Ovary (tissue), 9 donors: ENCODE data around the gene CD320. TPM values are rescaled to one million over a fixed set of nuclear protein-coding genes. Genes with fewer than 3 reads are reported as not detected.
A peak's percentile ranks its signal among the peaks of the same experiment; 100 is the strongest.

Experiments
- DNase-seq, 5 donors: peaks; one replicate each; pipeline ENCODE4 v3.0.0-alpha.2; 2019 to 2020
- H3K27ac ChIP-seq, 2 donors: fragments of 200-600 bp; one replicate each; pipeline versions ENCODE4 v1.5.1 to v1.8.0; 2019 to 2022
- H3K27me3 ChIP-seq: fragments of 200-600 bp; one replicate; pipeline ENCODE4 v1.8.0; 2022
- H3K36me3 ChIP-seq: fragments of 200-600 bp; sonication (generic); one replicate; pipeline ENCODE4 v1.5.1; 2019
- H3K4me1 ChIP-seq: one replicate; pipeline ENCODE4 v1.8.1; 2013; ENCODE audit warnings: mild to moderate bottlenecking, moderate library complexity; ENCODE audit not compliant: insufficient read depth
- H3K4me3 ChIP-seq: fragments of 200-600 bp; sonication (generic); one replicate; pipeline ENCODE4 v1.5.1; 2017
- H3K9me3 ChIP-seq, 2 donors: fragments of 200-600 bp in 1 of 2; sonication (generic) in 1 of 2; one replicate each; pipeline versions ENCODE4 v1.5.1 to v1.8.1; 2013 to 2019; ENCODE audit warnings: mild to moderate bottlenecking in 1 of 2, moderate library complexity in 1 of 2
- CTCF ChIP-seq, 3 donors: fragments of 450-650 bp in 2 of 3; fragments of 200-600 bp in 1 of 3; IDR thresholded peaks; one replicate each; pipeline versions ENCODE4 v1.5.1 to v1.8.0; 2016 to 2022; ENCODE audit warnings: antibody characterized with exemption in 3 of 3, mild to moderate bottlenecking in 1 of 3
- EP300 ChIP-seq: sonication (generic); formaldehyde crosslinking; IDR thresholded peaks from one replicate; pipeline ENCODE4 v1.6.1; 2017; ENCODE audit warnings: antibody characterized with exemption
- POLR2A ChIP-seq: fragments of 450-650 bp; IDR thresholded peaks from one replicate; pipeline ENCODE4 v1.6.1; 2017; ENCODE audit warnings: antibody characterized with exemption, mild to moderate bottlenecking, moderate library complexity
- WGBS, 3 donors: extraction: QIAGEN DNeasy Blood & Tissue Kit in 1 of 3; methylation state at CpG; one replicate each; pipeline versions ENCODE4 v1.1.5 to v1.1.7; 2013 to 2017; 5-methylcytosine and 5-hydroxymethylcytosine counted together
- intact Hi-C, 4 donors: fragments of 100-400 bp; cut with DNase I; formaldehyde crosslinking; loops; one replicate each; pipeline versions ENCODE4 v1.11.0 to v1.15.1; 2022 to 2023
- polyA plus RNA-seq, 2 donors: library from polyadenylated mRNA; stranded (reverse); fragments of 200-250 nt in 1 of 2; fragments of 350-450 nt in 1 of 2; fragmentation: Illumina TruSeq in 1 of 2; extraction: RNeasy Lipid Tissue Mini Kit (QIAGEN cat#74804) in 1 of 2; gene quantifications; one replicate each; pipeline ENCODE4 v1.2.3, GENCODE V29; 2013 to 2014
- total RNA-seq, 7 donors: library from RNA; depleted of rRNA in 2 of 7; stranded (reverse); fragments of >200 nt in 2 of 7; fragmentation: NEBNext Ultra II Directional in 3 of 7; extraction: Animal tissue kit (Norgen Biotek cat#: 25700) in 3 of 7; gene quantifications; one replicate each; pipeline versions ENCODE4 v1.1.0 to v1.2.4, GENCODE V29; 2016 to 2023
- donor health status: DM: no; HTN: no; CAD: no; lungs with moderate emphysema.
- donor health status: DM: no; HTN: no; CAD: no.
- donor health status: Bipolar disorder and iron deficiency.
- donor health status: DM: yes; HTN: yes; CAD: no.
- donor health status: DM: no; HTN: no; CAD: no.
- donor health status: DM: yes; HTN: yes; CAD: no.

CD320 gene
- total and polyA plus RNA-seq, 9 donors, result 1.9 to 57.0 (median 34.2) TPM

GRCh38 chr19:8308891-8309291, 733 bp upstream of the CD320 start:
- H3K4me3 ChIP-seq, result peak overlapping the region; percentile 59
- peaks cover 7% of the 10 kb centered on the region for H3K4me1 ChIP-seq
- intact Hi-C loops, result no loop called here
- 53 to 58% (median 57%) methylated on average over 17 of the region's 17 CpGs for WGBS, 3 donors
- H3K27me3 ChIP-seq, result no peaks in the 10 kb centered on the region
- no peaks in the 10 kb centered on the region for H3K36me3 ChIP-seq
- no peak for TF ChIP-seq EP300
- no peak for TF ChIP-seq POLR2A
- no peak for TF ChIP-seq CTCF (IDR thresholded peaks at IDR 0.05)
- peak in 4 of 5 donors; percentile 5 to 34 (median 18) for DNase-seq
- H3K9me3 ChIP-seq, result no peaks in the 10 kb centered on the region
- H3K27ac ChIP-seq, result no peak overlapping the region

- no peaks in the 10 kb centered on the region for H3K27me3 ChIP-seq
- peak overlapping the region in 1 of 2 donors; percentile 41 for H3K27ac ChIP-seq
- no peaks in the 10 kb centered on the region for H3K9me3 ChIP-seq
- H3K4me3 ChIP-seq, result peak overlapping the region; percentile 59
- intact Hi-C loops, result no loop called here
- WGBS, 3 donors, result 2 to 8% (median 5%) methylated on average over 24 of the region's 24 CpGs
- H3K36me3 ChIP-seq, result no peaks in the 10 kb centered on the region
- no peak for TF ChIP-seq EP300
- no peak for TF ChIP-seq POLR2A
- TF ChIP-seq CTCF (IDR thresholded peaks at IDR 0.05), result no peak
- H3K4me1 ChIP-seq, result peaks cover 7% of the 10 kb centered on the region
- DNase-seq, result no peak
Measured at GRCh38 chr19:8307400-8307964, 676 bp downstream of the CD320 start.

GRCh38 chr19:8306235-8307054, 1.7 kb downstream of the CD320 start:
- TF ChIP-seq CTCF (IDR thresholded peaks at IDR 0.05) (no peak), POLR2A (no peak), EP300 (no peak)
- no peaks in the 10 kb centered on the region for H3K27me3 ChIP-seq
- H3K36me3 ChIP-seq, result no peaks in the 10 kb centered on the region
- peaks cover 7% of the 10 kb centered on the region for H3K4me1 ChIP-seq
- WGBS, 3 donors, result 72 to 75% (median 75%) methylated on average over 15 to 17 of the region's 17 CpGs
- H3K27ac ChIP-seq, result no peak overlapping the region
- H3K4me3 ChIP-seq, result no peak overlapping the region
- peak; percentile 11 to 38 (median 20) for DNase-seq
- no peaks in the 10 kb centered on the region for H3K9me3 ChIP-seq
- intact Hi-C loops, result no loop called here

DNA sequence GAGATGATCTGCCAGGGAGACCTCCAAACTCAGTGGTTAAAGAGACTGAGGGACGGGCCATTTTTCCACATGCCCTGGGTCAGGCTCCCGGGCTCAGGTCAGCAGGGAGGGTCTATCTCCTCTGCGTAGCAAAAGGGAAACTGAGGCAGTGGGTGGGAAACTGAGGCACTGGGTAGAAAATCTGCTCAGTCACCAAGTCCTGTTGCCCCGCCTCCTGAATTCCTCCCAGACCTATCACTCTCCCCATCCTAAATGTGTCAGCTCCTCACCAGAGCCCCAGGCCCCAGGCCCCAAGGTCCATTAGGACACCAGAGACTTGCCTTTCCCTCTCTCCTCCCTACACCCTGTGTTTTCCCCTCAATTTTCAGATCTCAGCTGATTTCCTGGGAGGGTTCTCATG, 2.4 kb downstream of the CD320 start:
- no peak overlapping the region for H3K27ac ChIP-seq
- H3K9me3 ChIP-seq, result no peaks in the 10 kb centered on the region
- 68 to 94% (median 77%) methylated on average over 4 of the region's 4 CpGs for WGBS, 3 donors
- no peaks in the 10 kb centered on the region for H3K36me3 ChIP-seq
- DNase-seq, result peak in 4 of 5 donors; percentile 4 to 17 (median 13)
- H3K27me3 ChIP-seq, result no peaks in the 10 kb centered on the region
- no peak for TF ChIP-seq POLR2A
- no peak for TF ChIP-seq CTCF (IDR thresholded peaks at IDR 0.05)
- no peak for TF ChIP-seq EP300
- intact Hi-C loops, result no loop called here
- H3K4me1 ChIP-seq, result peaks cover 7% of the 10 kb centered on the region
- H3K4me3 ChIP-seq, result no peak overlapping the region
